Cardiac fibroblast (primary cell): ENCODE measurements around the gene COPS6.

Source experiments
- DNase-seq, 2 donors: peaks; one replicate each; pipeline versions ENCODE4 v3.0.0 to v3.0.0-alpha.2; 2010; ENCODE audit warnings: low read depth in 2 of 2
- H3K4me3 ChIP-seq, 2 donors: replicated peaks in 1 of 2; 1 replicate in 1 of 2; 2 replicates in 1 of 2; pipeline ENCODE4 v1.5.1; 2011; ENCODE audit warnings: low read depth in 2 of 2, low read length in 2 of 2, mild to moderate bottlenecking in 2 of 2, moderate library complexity in 1 of 2
- CTCF ChIP-seq: IDR thresholded peaks from one replicate; pipeline ENCODE4 v1.5.1; 2011; ENCODE audit warnings: low read depth, mild to moderate bottlenecking, low read length, inconsistent platforms

The COPS6 gene

GRCh38 chr7:100107890-100108289 lies 19.1 kb downstream of the COPS6 start:
- TF ChIP-seq CTCF = no peak
- H3K4me3 ChIP-seq = no peak overlapping the region
- no peak for DNase-seq

GRCh38 chr7:100109521-100110163 lies 20.9 kb downstream of the COPS6 start:
- TF ChIP-seq CTCF = no peak
- no peak for DNase-seq
- H3K4me3 ChIP-seq = no peak overlapping the region

GRCh38 chr7:100111156-100111555 lies 22.4 kb downstream of the COPS6 start:
- DNase-seq = no peak
- H3K4me3 ChIP-seq = no peak overlapping the region
- no peak for TF ChIP-seq CTCF

- DNase-seq = no peak
- no peak for TF ChIP-seq CTCF
- no peak overlapping the region for H3K4me3 ChIP-seq
Measured at GRCh38 chr7:100111914-100112313, 23.1 kb downstream of the COPS6 start.

- TF ChIP-seq CTCF = no peak
- no peak for DNase-seq
- H3K4me3 ChIP-seq = no peak overlapping the region
Measured at GRCh38 chr7:100115026-100115425, 26.3 kb downstream of the COPS6 start.

GRCh38 chr7:100118388-100119071 lies 29.8 kb downstream of the COPS6 start:
- H3K4me3 ChIP-seq = peak overlapping the region; percentile 85
- no peak for DNase-seq
- TF ChIP-seq CTCF = no peak
